Coronary artery (tissue), 2 donors: ENCODE measurements around the gene ANKRD23.
A peak's percentile ranks its signal among the peaks of the same experiment; 100 is the strongest.
"Not testable (repeated sequence)": the region's sequence is repeated elsewhere in the genome, so short reads cannot be mapped to it uniquely, and the experiment has no call there.

ENCODE experiments used
- DNase-seq: peaks from one replicate; pipeline ENCODE4 v3.0.0-alpha.2; 2017; ENCODE audit warnings: low spot score
- H3K27ac ChIP-seq, 2 donors: fragments of 200-600 bp; sonication (generic); one replicate each; pipeline ENCODE4 v1.5.1; 2016 to 2019
- H3K4me3 ChIP-seq: fragments of 200-600 bp; sonication (generic); 2 replicates; pipeline ENCODE4 v1.5.1; 2016; ENCODE audit warnings: mild to moderate bottlenecking, moderate library complexity
- TF ChIP-seq, protein P1 (sequence below): fragments of 200-600 bp; sonication (generic); IDR thresholded peaks from one replicate; pipeline ENCODE4 v1.5.1; 2019; ENCODE audit warnings: antibody characterized with exemption

ANKRD23 gene

DNA sequence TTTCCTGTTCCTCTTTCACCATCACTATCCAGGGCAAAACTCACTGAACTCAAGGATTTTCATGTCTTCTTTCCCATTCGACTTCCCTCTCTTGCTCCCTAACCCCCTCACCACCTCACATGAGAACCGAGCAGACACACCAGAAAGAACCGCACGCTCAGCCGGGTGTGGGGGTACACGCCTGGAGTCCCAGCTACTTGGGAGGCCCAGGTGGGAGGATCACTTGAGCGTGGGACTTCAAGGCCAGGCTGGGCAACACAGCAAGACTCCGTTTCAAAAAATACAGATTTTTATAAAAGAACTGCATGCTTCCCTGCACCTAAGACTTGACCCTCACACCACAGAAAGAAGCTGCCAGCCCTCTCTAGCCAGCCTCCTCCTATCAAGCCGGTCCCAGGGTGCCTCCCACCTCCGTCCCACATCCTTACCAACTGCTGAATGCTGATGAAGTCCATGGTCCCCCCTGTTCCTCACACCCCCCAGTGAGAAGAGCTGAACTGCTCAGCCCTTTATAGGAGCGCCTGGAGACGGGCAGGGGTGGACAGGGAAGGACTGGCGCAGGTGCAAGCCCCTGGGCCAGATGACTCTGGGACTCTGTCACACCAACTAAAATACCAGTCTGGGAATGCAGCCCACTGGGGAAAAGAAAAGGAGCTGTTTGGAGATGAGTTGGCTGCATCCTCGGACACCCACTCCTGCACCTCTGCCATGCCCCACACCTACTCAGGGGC, at the start of gene ANKRD23:
TSS of gene ANKRD23 (minus strand) at position 484 of the 731 bp plus-strand sequence. CDS start at position 455, 29 bp downstream.
- TF ChIP-seq, protein P1, sequence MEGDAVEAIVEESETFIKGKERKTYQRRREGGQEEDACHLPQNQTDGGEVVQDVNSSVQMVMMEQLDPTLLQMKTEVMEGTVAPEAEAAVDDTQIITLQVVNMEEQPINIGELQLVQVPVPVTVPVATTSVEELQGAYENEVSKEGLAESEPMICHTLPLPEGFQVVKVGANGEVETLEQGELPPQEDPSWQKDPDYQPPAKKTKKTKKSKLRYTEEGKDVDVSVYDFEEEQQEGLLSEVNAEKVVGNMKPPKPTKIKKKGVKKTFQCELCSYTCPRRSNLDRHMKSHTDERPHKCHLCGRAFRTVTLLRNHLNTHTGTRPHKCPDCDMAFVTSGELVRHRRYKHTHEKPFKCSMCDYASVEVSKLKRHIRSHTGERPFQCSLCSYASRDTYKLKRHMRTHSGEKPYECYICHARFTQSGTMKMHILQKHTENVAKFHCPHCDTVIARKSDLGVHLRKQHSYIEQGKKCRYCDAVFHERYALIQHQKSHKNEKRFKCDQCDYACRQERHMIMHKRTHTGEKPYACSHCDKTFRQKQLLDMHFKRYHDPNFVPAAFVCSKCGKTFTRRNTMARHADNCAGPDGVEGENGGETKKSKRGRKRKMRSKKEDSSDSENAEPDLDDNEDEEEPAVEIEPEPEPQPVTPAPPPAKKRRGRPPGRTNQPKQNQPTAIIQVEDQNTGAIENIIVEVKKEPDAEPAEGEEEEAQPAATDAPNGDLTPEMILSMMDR: no peak
- H3K27ac ChIP-seq: no peak within 1 kb of the TSS
- peak; percentile 58 for DNase-seq
- H3K4me3 ChIP-seq: no peak within 1 kb of the TSS

DNA sequence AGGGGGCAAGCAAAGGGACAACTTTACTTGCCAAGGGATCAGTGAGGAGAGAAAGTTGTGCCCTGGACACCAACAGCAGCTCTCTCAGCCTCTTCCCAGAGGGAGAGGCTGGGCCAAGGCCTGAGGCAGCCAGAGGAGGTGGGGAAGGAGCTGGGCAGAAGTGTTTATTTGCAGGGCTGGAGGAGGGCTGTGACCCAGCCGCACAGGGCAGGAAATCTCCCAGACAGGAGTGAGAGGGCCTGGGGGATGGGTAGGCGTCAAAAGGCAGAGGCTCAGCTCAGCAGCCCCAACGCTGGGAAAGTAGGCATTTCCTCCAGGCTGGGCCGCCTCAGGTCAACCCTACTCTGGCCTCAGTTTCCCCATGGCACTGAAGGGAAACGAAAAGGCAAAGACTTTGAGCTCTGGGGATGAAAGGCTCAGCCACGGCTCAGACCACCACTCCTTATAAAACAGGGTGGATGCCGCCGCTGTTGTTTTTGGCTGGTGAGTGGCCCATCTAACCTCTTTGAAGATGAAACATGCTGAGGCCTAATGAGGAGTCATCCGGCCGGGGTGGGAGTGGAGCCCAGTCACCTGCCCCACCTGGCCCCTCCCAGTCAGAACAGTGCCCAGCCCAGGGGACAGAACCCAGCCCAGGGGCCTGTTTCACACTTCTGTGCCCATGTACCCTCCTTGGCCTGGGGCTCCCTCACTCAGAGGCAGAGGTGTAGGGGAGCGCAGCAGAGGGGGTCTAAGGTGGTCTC, 47.9 kb upstream of the ANKRD23 start:
- H3K27ac ChIP-seq: peak overlapping the region; percentile 41 to 65

DNA sequence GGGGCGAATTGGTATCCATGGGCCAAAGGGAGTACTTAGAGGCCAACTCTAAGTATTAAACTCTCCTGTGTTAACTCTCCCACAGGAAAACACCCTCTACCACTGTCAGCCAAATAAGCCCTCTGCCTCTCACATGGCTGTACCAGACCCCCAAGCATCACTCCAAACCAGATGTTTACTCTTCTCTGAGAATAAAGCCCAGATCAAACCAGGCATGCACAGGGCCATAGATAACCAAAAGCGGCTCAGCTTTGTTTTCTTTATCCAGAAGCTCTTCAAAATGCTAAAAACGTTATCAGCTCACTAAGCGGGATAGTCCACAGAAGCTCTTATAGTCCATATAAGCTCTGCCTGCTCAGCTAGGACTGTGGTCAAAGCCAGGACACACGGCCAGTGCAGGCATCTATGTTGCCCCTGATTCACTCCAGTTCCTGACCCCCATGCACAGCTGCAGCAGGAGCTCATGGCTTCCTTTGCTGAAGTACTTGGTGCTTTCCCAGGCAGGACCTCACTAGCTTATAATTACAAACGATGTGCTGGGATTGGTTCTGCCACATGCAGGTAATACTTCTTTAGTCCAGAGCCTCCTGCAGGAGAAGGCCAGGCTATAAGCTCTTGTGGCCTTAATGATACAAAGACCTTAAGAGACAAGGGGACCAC, 47.0 kb upstream of the ANKRD23 start:
- TF ChIP-seq, protein P1: no peak
- DNase-seq: no peak
- H3K4me3 ChIP-seq: no peak overlapping the region
- H3K27ac ChIP-seq: peak overlapping the region; percentile 41 to 65

More for the DNA sequence above, 47.9 kb upstream of the ANKRD23 start:
- DNase-seq: no peak
- no peak overlapping the region for H3K4me3 ChIP-seq
- TF ChIP-seq, protein P1: no peak

DNA sequence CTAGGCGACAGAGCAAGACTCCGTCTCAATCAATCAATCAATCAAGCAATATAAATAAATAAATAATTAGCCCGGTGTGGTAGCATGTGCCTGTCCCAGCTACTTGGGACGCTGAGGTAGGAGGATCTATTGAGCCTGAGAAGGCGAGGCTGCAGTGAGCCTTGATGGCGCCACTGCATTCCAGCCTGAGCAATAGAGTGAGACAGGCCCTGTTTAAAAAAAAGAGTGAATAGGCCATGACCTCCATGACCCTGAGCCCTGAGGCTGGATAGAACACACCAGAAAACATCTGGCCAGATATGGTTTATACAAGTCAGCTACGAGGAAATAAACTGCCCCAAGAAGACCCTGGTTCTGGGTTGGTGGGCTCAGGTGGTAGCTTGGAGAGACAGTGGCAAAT, 46.4 kb upstream of the ANKRD23 start:
- H3K27ac ChIP-seq: peak overlapping the region in 1 of 2 donors; percentile 65

GRCh38 chr2:96889502-96889901, 45.7 kb upstream of the ANKRD23 start:
- peak overlapping the region in 1 of 2 donors; percentile 34 for H3K27ac ChIP-seq
- not testable (repeated sequence) for H3K4me3 ChIP-seq, DNase-seq

More for the DNA sequence above, 46.4 kb upstream of the ANKRD23 start:
- DNase-seq: no peak
- H3K4me3 ChIP-seq: no peak overlapping the region
- TF ChIP-seq, protein P1: no peak

DNA sequence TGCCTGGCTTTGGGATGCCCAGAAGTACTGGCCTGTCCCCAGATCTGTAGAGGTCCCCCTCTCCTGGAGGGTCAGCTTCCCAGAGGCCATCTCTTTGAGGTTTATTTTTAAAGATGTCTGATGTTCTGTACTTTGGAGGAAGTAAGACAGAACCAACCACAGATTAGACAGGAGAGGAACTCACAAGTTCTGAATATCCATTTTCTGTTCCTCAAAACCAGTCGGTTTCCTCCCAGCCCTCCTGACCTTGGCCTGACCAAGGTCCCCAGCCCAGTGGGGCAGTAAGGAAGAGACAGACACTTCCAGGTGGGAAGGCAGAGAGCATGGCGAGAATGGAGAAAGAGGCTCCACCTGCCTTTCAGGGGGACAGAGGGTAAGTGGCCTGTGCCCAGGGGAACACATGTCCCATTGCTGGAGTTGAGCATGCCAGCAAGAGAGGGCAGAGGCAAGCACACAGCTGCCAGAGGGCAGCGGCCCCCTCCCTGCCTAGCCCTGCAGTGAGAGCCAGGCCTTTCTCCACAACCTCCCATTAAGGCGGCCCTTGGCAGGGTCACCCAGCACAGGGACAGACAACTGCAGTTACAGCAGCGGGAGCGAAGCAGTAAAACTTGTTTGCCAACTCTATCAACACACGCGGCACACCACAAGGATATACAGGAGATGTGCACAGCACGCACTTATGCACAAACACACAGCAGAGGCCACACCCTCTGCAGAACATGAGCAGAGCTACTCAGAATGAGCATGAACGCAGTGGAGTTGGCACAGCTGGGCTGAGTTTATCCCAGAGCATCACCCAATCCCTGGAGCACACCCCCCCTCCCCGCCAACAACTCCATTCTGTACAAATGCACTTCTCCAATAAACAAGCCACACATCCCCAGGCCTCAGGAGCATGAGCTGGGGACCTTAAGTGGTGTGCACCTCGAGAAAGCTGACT, 44.5 kb upstream of the ANKRD23 start:
- Histone ChIP-seq H3K27ac (peak overlapping the region; percentile 70 to 82), H3K4me3 (peak overlapping the region; percentile 46)
- DNase-seq: no peak
- TF ChIP-seq, protein P1: no peak
